Fibroblast of skin of left quadriceps (primary cell): ENCODE results near the gene POLR3F.
"Not testable (repeated sequence)": the region's sequence is repeated elsewhere in the genome, so short reads cannot be mapped to it uniquely, and the experiment has no call there.

Source experiments
- DNase-seq, 2 experiments: peaks; one replicate each; pipeline ENCODE4 v3.0.0-alpha.2; 2013; ENCODE audit warnings: low read depth in 2 of 2

The POLR3F gene, protein sequence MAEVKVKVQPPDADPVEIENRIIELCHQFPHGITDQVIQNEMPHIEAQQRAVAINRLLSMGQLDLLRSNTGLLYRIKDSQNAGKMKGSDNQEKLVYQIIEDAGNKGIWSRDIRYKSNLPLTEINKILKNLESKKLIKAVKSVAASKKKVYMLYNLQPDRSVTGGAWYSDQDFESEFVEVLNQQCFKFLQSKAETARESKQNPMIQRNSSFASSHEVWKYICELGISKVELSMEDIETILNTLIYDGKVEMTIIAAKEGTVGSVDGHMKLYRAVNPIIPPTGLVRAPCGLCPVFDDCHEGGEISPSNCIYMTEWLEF

DNA sequence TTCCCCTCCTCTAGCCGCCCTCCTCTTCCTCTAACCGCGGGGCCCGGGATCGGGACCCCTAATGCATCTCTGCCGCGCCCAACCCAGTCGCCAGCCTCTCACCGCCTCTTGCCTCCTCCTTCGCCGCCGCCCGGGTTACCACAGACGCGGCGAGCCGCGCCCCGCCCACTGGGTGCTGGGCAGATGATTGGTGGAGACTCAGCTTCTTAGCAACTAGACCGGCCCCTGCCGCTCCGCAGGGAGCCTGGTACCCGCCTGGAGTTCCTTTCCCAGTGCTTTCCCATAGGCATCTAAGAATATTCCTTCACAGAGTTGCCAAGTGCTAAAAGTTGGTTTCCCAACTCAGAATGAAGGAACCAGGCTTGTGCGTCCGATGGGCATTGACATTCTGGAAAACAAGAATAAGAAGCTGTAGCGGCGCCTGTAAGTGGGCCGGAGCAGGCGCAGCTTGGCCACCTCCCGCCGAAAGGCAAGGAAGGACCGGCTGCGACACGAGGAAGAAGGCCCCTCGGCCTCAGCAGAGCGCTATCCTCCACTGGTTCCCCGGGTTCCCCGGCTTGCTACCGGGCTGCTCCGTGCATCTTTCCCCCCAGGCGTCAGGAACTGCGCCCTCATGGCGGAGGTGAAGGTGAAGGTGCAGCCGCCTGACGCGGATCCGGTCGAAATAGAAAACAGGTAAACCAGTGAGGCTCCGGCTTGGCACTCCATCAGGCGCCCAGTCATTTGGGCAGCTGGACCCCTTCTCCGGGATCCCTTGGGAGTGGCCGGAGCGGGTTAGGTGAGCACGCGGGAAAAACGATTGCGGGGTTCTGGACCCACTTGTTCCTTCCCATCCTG, at the start of gene POLR3F, which contains the start of gene DZANK1:
TSS of gene POLR3F (plus strand) at position 497 of the 837 bp plus-strand sequence. CDS start at position 614, 117 bp downstream.
TSS of gene DZANK1 (minus strand) at position 137 of the 837 bp plus-strand sequence. CDS start 1,672 bp downstream, outside the sequence.
- peak; percentile 90 to 92 for DNase-seq

DNA sequence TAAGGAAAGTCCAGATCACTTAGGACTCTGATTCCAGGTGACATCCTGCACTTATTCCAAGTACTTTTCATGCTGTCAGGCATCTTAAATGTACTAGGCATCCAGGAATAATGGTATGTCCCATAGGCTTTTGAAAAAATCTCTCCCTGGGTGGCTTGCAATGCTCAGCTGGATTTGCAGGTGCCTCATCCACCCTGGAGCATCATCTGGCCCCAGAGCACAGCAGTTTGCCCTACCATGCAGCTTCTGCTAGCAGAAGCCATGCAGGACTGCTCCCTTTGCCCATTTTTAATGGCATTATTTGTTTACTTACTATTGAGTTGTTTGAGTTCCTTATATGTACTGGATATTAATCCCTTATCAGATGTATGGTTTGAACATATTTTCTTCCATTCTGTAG, 45.6 kb upstream of the POLR3F start:
- DNase-seq, result no peak

DNA sequence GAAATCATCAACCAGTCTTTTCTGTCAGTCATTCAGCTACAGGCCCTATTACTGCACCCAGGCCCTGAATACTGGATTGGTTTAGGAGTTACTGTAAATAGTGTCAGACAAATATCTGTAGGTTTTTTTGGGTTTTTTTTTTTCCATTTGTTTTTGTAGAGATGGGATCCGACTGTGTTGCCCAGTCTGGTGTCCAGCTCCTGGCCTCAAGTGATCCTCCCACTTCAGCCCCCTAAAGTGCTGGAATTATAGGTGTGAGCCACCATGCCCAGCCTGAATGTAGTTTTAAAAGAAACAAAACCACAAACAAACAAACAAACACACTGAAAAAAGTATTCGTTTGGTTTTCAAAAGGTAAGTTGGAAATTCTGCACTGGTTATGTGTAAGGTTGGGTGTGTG, 40.0 kb upstream of the POLR3F start:
- no peak for DNase-seq

DNA sequence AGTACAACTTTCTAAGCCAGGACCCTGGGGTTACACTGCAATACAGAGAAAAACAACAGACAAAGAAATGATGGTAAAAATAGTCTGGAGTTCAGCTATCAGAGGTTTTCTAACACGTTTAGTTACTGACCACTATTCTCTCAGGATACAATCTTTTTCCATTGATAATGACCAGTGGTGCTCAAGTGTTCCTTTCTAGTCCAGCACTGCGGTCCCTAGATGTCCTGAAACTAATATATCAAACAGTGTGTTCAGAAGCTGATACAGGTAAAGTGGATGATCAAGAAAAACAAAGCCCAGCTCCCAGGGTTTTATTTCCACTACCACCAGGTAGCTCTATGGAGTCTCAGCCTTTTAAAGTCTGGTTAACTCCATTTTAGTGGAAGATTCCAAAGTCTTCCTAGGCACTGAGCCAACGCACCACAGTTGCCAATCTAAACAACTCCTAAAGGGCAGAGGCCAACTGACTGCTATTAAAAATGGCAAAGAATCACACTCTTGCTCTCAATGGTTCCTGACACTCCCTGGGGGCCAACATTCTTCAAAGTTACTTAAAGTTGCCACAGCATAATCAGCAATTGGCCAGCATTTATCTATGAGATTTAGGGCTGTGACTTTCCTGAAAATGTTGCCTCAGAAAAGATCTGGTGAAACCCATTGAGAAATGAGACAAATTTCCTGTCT, 38.6 kb upstream of the POLR3F start:
- no peak for DNase-seq

DNA sequence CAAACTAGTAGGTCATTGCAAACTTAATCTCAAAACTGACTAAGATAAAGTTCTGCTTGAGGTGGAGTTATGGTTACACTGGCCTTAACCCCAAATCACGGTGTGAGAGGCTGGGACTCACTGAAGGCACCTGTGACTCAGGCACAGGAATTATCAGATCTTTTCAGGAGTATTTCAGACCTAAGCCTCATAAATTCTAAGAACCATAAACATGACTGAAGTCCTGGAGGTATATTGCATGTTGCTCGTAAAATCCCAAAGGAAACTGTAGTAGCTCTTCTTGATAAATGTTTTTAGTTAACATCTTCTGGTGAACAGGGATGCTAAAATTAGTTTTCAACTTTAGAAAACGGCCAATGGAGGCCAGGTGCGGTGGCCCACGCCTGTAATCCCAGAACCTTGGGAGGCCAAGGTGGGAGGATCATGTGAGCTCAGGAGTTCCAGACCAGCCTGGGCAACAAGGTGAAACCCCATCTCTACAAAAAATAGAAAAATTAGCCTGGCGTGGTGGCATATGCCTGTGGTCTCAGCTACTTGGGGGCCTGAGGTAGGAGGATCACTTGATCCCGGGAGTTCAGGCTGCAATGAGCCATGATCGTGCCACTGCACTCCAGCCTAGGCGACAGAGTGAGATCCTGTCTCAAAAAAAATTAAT, 36.9 kb upstream of the POLR3F start:
- no peak for DNase-seq

DNA sequence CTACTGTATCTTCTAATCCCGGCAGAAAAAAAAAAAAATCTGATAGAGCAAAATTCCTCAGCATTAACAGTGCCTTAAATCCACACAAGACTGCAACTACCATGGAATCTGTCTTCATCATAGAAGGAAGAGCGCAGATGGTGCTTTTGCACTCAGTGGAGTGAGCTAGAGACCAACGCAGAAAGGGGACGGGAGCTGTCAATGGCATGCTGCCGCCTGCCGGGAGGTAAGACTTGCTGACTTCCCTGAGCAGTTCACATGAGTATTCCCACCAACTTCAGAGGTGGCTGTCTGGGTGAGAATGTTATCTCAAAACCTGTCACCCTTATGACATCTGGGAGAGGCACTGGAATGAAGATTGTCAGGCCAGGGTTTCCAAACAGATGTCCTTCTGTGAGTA, 36.0 kb upstream of the POLR3F start:
- no peak for DNase-seq

DNA sequence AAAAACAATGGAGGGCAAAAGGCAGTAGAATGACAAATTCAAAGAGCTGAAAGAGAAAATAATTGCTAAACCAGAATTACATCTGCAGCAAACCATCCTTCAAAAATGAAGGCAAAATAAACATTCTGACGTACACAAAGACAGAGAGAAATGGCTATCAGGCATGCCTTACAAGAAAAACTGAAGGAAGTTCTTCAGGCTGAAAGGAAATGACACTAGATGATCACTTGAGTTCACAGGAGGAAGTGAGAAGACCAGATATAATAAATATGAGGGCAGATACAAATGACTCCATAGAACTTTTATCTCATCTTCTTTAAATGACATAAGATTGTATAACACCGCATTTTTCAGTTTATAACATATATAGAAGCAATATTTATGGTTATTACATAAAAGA, 30.3 kb upstream of the POLR3F start:
- DNase-seq, result no peak

DNA sequence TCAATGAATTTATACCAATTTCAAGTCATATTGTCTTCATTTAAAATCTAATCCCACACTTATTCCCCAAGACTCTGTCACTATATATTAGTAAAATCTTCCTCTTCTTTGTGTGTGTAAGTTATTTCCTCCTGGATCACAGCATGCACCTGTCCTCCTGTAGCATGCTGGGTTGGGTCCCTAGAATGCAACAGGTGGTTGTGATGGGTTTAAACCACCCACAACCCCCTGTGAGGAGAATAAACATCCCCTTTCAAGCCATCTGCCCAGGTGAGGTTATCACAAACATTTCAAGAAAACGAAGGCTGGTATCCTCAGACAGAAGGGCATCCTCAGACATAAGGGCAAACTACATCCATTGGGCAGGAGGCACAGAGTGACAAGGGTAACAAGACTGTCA, 26.8 kb upstream of the POLR3F start:
- no peak for DNase-seq

DNA sequence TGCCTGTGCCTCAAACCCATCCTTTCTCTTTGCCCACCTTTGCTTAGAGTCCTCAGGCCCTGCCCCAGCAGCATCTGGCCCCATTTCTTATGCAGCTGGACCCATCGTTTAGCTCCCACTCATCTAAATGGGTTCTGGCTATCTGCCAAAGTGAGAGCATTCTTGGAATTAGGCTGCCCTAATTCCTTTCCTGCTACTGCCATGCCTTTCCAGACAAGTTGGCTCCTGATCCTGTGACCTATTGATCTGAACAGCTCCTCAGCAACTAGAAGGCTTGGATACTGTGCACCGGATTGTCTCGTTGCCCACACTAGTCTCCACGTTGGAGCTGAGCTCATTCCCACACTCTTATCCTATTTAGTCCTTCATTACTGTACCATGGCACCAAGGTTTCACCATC, 23.3 kb upstream of the POLR3F start:
- no peak for DNase-seq

DNA sequence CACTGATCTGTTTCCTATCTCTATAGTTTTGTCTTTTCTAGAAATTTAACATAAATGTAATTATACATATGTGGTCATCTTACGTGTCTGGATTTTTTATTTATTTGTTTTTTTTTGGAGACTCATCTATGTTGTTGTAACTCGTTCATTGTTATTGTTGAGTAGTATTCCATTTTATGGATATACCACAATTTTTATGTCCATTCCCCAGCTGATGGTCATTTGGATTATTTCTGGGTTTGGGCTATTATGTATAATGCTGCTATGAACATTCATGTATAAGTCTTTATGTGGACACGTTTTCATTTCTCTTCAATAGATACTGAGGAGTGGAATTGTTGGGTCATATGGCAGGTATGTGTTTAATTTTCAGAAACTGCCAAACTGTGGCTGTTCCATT, 10.6 kb upstream of the POLR3F start:
- no peak for DNase-seq

DNA sequence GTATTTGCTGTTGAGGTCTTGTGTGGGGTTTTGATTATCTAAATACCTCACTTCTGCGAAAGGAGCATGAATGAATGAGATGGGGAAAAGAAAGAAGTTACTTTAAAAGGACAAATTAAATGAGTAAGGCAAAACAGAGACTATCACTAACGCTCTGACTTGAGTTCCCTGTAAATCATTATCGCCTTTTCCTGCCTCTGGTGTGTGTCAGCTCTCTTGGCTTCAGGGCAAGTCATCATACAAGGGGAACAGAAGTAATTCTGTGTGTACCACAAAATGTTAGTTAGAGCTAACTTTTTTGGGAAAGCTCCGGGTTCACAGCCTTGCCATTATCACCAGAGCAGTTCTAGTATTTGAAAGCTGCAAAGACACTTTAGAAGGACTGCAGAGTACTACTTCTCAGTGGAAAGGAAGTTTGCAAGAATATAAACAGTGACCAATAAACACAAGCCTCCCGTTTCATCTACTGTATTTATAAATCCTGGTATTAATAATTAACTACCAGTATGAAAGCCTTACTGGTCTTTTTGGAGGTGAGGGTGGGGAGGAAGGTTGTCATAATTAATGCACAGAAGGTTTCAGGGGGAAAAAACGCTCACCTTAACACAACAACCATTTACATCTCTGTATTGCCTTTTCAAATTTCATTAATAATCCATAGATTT, 1.5 kb upstream of the POLR3F start:
- DNase-seq, result no peak

DNA sequence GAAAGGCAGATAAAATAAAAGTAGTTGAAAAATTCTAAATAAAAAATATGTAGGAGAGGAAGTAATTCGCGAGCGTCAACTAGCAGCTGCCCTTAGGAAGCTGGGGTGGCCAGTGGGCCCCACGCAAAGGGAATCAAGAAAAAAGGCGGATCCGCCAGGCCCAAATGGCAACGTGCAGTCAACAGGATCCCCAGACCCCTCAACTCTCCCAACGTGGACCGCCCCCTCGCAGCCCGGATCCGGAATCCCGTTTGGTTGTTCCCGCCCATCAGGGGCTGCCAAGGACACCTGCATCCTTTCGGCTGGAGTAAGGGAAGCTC, 656 bp upstream of the POLR3F start:
- no peak for DNase-seq

DNA sequence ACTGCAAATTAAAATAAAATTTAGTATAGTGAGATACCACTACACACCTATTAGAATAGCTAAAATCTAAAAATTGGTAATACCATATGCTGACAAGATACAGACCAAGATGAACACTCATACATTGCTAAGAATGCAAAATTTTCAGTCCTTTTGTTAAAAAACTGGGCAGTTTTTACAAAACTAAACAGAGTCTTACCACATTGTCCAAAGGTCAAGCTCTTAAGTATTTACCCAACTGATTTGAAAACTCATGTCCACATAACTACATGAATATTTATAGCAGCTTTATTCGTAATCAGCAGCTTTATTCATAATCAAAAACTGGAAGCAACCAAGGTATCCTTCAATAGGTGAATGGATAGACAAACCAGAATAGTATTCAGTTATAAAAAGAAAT, 10.0 kb downstream of the POLR3F start:
- no peak for DNase-seq

DNA sequence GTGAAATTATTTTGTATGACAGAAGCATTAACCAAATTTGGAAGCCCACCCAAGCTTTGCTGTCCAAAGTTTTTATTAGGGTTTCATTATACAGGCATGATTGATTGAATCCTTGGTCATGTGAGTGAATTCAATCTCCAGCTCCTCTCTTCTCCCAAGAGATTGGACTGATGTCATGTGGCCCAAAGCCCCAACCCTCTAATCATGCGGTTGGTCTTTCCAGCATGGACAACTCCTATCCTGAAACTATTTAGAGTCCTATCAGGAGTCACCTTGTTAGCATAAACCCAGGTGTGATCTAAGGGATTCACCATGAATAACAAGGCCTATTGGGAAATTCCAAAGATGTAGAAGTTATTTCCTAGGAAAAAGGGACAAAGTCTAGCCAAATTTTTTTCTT, 10.6 kb downstream of the POLR3F start:
- no peak for DNase-seq

DNA sequence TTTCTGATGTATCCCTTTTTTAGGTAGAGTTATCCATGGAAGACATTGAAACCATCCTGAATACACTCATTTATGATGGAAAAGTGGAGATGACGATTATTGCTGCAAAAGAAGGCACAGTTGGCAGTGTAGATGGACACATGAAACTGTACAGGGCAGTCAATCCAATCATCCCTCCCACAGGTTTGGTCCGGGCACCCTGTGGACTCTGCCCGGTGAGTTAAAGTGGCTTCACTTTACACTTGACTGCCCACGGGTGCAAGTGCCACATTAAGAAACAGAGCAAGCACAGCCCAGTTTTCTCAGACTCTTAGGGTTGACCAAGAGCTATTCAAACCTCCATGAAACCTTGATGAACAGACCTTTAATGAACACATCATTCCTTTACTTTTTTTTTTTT, 14.4 kb downstream of the POLR3F start:
- DNase-seq, result no peak

DNA sequence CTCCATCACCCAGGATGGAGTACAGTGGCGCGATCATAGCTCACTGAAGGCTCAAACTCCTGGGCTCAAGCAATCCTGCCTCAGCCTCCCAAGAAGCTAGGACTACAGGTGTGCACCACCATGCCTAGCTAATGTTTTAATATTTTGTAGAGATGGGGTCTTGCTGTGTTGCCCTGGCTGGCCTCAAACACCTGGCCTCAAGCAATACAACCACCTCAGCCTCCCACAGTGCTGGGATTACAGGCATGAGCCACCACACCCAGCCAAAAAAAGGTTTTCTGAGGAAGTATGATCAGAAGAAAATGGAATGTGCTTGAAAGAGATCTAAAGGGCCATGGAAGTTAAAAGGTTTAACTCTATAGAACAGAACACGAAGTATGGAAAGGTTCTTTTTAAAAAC, 21.1 kb downstream of the POLR3F start:
- DNase-seq, result no peak

DNA sequence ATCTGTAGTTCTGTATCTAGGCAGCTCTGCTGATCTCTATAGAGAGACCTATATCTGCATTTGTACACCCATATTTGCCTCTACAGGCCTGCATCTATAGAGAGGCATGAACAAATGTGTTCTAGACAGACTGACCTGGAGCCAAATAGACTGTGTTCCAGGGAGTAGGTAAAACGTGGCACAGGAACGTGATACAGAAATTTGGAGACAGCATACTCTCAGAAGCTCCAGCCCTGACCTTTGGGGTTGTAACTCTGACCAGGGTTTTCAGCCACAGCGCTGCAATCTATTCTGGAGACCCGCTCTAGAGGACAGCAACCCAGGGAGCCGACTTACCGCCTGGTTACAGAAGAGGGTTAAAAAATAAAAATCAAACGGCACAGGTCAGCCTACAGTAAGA, 28.9 kb downstream of the POLR3F start:
- no peak for DNase-seq

DNA sequence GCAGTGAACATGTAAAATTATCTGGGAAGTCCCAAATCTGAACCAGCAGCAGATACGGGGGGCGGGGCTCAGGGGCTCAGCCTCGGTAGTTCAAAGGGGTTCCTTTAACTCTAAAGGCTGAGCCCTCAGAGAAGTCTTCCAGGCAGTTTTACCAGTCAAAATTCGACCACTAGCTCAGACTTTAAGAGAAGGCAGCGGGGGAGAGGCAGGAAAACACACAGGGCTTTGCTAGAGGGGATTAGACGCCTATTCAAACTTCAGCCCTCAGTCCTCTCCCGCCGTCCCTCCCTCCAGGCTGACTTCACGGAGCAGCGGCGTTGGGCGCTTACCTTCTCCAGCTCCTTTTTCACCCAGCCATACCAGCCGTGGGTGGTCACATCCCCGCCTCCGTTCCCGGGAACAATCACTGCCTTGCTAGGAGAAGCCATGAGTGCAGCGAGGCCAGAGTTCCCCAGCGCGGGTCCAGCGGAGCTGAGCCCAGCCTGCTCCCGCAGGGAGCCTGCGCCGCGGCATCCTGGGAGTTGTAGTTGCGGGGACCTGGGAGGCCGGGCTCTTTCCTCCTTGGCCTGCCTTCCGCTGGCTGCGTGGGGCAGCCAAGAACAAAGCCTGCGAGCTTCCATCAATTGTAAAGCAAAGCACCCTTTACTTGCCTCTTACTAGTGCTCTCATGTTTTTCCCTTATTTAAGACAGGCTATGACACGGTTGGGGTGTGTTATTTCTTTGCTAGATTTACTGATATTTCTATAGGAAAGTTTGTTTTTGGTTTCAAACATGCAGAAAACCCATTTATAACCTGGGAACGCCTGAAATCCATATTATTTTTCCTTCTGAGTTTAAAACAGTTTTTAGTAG, 29.8 kb downstream of the POLR3F start, which contains the start of gene RBBP9:
TSS of gene RBBP9 (minus strand) at position 486 of the 853 bp plus-strand sequence. CDS start at position 428, 58 bp downstream.
- DNase-seq, result peak; percentile 40 to 42

DNA sequence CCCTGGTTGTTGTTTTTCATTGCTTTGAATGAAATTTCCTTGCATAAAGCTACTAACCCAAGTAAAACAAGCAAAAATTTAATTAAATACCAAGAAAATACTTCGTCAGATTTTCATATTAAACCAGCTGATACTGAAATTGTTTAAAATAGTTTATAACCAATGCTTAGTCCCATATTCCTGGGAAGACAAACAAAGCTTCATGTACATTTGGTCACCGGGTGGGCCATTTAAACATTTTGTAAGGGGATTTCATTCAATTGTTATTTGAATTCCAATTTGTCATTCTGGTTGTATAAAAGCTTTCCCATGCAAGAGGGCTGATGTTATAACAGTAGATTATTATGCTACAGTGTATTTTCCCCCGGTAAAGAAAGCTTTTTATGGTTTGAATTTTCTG, 30.4 kb downstream of the POLR3F start:
- DNase-seq, result no peak

DNA sequence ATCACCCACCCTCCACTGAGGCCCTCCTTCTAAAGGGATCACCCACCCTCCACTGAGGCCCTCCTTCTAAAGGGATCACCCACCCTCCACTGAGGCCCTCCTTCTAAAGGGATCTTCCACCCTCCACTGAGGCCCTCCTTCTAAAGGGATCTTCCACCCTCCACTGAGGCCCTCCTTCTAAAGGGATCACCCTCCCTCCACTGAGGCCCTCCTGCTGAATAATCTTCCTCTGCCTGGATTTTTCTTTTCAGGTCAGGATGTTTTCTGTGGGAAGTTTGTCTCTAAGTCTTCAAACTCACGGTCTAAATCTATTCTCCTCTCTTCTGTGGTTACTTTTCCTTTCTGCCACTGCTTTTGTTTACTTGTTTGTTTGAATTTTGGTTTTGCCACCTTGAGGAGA, 34.5 kb downstream of the POLR3F start:
- DNase-seq, result not testable (repeated sequence)
